SK-N-DZ (cell line): Measurements from ENCODE around the gene FGD5.

Experiments used
- DNase-seq: peaks from one replicate; pipeline ENCODE4 v3.0.0-alpha.2; 2015; ENCODE audit warnings: low spot score

The FGD5 gene

GRCh38 chr3:14875411-14876175, 56.8 kb downstream of the FGD5 start:
- DNase-seq = no peak

DNA sequence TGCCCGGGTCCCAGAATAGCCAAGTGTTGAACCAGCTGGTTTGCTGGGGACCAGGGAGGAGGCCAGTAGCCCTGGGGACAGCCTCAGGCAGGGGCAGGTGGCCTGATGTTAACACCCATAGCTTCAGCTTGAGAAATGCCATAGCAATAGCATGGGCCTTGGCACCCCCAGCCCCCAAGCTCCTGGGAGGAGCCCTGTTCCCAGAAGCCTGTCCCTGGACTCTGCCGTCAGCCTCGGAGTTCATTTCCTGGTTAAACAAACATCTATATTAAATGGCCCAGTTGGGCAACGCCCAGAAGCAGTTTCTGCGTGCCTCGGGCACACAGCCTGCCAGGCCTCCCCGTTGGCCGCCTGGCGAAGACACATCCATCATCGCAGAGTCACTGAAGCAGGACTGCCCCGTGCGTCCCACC, 58.2 kb downstream of the FGD5 start:
- no peak for DNase-seq

DNA sequence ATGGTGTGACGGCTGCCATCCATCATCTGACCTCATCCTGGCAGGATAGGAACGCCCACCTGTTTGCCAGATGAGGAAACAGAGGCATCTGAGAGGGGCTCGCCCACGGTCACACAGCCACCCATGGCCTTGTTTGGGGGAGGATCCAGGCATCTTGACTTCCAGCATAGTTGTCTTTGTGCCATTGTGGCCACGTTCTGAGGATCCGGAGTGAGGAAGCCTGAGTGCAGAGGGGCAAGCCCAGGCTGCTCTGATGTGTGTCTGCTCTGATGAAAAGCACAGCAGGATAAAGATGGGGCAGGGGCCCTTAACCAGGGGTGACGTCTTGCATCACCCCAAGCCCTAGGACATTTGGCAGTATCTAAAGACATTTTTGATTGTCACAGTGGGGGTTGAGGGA, 58.7 kb downstream of the FGD5 start:
- no peak for DNase-seq

DNA sequence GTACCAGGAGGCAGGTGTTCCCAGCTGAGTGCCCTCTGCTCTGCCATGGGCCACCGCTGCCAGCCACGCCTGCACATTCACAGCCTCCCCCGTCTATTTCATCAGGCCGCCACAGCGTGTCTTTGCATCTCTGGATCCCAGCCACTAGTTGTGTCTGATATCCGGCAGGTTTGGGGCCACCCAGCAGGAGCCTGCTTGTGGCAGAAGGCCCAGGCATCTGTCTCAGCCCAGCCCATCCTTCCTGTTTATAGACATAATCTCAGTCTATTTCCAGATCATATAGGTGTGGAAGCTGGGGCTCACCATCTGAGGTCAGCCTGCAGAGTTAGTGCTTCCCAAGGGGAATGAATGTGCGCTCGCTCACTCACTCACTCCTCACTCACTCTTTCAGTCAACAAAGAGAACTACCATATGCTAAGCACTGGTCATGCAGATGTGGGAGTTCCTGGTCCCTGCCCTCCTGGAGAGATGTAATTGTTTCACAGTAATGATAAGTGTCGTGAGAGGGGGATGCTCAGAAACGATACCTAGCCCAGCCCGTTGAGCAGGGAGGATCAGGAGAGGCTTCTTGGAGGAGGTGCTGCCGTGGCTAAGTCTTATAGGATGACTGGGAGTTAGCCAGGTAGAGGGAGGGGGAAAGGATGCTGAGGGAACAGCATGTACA, 60.6 kb downstream of the FGD5 start:
- DNase-seq = no peak

DNA sequence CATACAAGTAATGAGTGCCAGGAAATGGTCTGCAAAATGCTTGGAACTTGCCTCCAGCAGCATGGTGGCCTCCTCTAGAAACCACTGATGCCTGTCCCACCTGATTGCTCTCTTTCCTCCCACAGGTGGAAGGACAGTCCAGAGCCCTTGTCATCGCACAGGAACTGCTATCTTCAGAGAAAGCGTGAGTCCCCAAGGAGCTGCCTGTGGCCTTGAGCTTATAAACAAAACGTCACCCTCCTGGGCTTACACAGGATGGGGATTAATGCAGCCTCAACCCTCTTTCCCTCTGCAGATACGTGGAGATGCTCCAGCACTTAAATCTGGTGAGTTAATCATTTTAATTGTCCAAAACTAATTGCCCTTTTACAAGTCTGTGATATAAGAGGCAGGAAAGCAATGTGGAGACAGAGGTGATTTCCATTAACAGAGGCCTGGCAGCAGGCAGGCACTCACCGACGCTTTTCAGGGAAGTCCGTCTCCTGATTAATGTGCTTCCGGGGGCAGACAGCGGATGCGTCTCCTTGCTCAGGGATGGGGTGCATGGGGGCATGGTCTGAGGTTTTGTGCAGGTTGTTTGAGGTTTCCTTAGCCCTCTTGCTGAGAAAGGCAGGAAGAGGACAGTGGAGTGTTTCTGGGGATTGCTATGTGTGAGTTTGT, 61.8 kb downstream of the FGD5 start:
- DNase-seq = no peak

DNA sequence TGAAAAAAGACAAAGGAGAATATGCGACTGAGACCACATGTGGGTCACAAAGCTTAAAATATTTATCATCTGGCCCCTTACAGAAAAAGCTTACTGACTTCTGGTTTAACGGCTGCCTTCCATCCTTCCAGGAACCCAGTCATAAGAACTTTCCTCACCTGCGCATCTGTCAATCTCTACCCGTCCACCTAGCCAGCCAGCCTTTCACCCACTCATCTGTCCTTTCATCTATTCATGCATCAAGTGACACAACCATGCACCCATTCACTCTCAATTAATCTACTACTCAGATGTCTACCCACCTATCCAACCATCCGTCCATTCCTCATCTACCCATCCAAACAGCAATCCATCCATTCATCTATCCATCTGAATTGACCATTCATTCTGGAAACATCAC, 64.5 kb downstream of the FGD5 start:
- no peak for DNase-seq

- no peak for DNase-seq
Measured at GRCh38 chr3:14884665-14885064, 65.9 kb downstream of the FGD5 start.

DNA sequence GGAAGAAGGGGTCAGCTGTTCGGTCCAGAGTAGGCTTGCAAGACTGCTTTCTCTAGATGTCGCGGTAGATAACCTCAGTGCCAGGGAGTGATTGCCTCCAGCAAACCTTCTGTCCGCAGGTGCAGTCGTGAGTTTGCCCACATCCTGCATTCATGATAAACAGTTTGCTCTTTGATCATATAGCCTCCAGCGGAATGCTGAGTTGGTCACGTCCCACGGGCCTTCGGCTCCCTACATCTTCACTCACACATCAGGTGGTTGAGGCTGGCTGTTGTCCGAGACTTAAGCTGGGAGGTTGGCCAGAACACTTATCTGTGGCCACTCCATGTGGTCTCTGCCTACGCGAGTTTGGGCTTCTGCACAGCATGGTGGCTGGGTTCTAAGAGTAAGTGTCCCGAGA, 66.5 kb downstream of the FGD5 start:
- DNase-seq = no peak

GRCh38 chr3:14886101-14886500, 67.3 kb downstream of the FGD5 start:
- DNase-seq = no peak

DNA sequence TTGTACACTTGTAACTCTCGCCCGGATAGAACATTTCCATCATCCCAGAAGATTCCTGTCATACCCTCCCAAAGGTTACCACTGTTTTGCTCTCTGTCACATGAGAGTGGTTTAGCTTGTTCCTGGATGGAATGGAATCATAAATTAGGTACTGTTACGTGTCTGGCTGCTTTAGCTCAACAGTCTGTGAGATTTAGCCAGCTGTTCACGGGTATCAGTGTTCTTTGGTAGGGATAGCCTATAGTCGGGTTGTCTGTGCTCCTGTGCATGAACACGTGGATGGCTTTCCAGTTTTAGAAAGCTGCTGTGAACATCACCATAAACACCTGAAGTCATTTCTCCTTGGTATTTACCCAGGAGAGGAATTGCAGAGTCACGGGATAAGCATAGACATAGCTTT, 70.4 kb downstream of the FGD5 start:
- no peak for DNase-seq

DNA sequence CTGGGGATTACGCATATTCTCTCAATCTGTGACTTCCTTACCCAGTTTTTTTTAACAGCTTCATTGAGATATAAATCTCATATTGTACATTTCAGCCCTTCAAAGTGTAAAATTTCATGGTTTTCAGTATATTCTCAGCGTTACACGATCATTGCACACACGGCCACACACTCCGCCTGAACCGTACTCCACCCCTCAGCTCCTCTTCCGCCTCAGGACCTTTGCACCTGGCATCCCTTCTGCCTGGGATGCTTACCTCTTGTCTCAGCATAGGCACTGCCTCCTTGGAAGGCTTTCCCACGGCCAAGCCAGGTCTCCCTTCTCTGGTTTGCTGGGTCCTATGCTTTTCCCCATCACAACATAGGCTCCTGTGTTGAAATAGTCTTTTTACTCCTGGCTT, 71.2 kb downstream of the FGD5 start:
- DNase-seq = no peak

DNA sequence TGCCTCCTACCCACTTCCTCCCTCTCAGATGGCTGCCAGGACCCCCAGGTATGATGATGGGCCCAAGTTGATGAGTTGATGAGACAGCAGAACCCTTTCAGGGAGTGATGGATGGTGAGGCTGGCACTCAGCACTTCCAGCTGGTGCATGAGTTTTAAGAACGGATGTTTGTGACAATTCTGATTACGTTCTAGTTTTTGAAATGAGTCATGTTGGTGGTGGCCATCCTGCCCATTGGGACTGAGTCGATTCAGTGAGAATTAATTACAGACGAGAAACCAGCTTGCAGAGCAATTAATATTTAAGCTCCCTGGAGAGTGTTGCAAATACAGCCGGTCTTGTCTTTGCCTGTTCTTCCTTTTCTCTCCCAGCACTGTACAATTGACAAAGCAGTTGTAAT, 71.7 kb downstream of the FGD5 start:
- DNase-seq = no peak

DNA sequence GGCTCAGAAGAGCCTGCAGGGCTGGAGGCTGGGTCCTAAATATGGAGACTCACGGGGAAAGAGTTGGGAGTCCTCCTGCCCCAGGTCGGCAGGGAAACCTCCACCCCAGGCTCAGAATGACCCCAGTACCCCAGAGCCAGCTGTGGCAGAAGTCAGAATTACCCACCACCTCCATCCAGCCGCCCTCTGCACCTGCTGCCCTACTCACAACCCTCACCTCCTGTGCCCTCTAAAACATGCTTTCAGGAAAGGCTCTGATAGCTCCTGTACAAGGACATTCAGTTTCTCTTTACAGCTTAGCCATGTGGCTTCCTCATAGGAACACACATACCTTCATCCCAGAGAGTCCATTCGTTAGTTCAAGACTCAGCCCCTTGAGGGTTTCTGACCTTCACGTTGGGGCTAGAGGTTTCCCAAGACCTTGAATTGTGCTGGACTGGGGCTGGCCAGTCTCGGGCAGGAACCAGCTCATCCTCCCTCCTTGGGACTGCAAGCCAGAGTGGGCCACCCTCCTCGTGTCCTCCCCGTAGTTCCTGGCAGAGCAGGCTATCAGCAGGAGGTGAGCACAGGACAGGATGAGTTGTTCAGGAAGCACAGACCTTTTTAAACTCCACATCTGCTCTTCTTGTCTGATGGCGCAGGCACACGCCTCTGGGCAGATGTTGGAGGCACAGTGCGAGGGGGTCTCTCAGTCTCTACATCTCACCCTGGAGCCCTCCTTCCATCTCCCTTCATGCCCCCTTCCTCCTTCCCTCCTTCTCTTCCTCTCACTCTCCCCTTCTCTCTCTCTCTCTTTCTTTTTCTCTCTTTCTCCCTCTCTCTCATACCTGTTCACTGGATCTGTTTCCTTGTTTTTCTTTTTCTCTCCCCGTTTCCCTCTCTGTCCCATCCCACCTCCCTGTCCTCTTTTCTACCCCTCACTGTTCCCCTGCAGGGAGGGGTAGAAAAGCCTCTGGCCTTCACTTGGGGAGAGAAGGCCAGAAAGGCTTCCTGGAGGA, 72.7 kb downstream of the FGD5 start:
- DNase-seq = no peak

GRCh38 chr3:14892226-14892625, 73.5 kb downstream of the FGD5 start:
- DNase-seq = no peak

DNA sequence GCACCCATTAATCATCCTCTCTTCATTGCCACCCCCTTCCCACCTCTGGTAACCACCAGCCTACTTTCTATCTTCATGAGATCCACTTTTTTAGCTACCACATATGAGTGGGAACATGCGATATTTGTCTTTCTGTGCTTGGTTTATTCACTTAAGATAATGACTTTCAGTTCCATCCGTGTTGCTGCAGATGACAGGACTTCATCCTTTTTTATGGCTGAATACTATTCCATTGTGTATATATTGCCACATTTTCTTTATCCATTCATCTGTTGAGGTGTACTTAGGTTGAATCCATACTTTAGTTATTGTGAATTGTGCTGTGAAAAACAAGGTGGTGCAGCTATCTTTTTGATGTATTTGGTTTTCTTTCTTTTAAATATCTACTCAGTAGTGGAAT, 75.3 kb downstream of the FGD5 start:
- no peak for DNase-seq

DNA sequence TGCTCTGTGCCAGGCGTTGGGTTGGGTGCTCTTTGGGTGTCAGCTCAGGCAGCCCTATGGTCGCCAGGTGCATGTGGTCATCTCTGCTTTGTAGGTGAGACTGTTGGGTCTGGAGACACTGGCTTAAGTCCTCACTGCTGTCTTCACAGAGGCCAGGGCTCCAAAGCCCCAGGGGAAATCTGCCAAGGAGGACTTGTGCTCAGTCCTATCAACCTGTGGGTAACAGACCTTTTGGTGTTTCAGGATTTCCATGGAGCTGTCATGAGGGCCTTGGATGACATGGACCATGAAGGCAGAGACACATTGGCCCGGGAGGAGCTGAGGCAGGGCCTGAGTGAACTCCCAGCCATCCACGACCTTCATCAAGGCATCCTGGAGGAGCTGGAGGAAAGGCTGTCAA, 78.5 kb downstream of the FGD5 start:
- no peak for DNase-seq

DNA sequence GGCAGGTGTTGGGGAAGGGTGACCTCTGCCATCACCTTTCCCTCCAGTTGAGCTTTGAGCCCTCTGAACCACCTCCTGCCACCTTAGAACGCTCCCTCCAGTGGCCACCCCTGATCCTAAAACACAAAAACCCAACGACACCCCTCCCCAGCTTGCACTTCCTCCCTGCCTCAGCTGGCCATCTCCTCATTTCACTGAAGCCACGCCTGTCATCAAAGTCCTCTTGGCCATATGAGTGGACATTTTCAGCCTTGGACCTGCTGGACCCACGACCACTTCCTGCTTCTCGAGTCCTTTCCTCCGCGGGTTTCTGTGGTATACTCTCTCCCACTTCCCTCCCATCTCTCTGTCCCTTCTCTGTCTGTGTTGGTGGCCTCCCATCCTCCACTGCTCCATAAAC, 80.2 kb downstream of the FGD5 start:
- no peak for DNase-seq

DNA sequence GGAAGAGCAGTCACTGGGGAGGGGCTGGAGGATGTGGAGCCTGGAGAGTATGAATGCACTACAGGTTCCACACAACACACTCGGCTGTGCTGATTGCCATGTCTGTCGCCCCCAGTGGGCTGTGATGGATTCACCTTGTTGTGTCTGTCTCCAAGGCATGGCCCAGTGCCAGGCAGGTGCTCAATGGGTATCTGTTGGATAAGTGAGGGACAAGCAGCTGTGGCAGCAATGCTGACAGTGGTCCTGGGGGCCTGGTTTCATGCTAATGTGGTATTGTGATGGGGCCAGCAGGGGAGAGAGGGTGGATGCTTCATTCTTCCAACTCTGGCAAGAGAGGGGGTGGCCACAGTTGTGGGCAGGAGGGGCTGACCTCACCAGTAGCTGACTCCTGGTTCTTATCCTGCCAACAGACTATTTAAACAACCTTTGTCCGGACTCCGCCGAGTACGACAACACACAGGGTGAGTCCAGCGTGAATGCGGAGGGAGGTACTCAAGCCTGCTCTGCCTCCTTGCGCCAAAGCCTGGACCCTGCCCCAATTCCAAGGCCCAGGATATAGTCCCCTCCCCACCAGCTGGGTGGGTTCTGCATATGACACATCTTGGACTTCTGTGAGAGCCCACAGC, 81.3 kb downstream of the FGD5 start:
- DNase-seq = no peak

- DNase-seq = no peak
Measured at GRCh38 chr3:14900881-14901873, 82.4 kb downstream of the FGD5 start.

GRCh38 chr3:14902719-14903118, 84.0 kb downstream of the FGD5 start:
- DNase-seq = no peak
